Tibial artery (tissue), 4 donors: ENCODE results near the gene CMSS1.

Experiments
- DNase-seq, 2 donors: peaks; one replicate each; pipeline ENCODE4 v3.0.0-alpha.2; 2019
- H3K27ac ChIP-seq, 2 donors: fragments of 200-600 bp; sonication (generic) in 1 of 2; 1 replicate in 1 of 2; 2 replicates in 1 of 2; pipeline ENCODE4 v1.5.1; 2018 to 2019; ENCODE audit warnings: mild to moderate bottlenecking in 1 of 2
- H3K27me3 ChIP-seq, 2 donors: fragments of 200-600 bp; sonication (generic) in 1 of 2; one replicate each; pipeline versions ENCODE4 v1.5.1 to v1.6.0; 2016 to 2019
- H3K36me3 ChIP-seq, 3 donors: fragments of 200-600 bp; sonication (generic) in 2 of 3; one replicate each; pipeline ENCODE4 v1.5.1; 2016 to 2019; ENCODE audit warnings: mild to moderate bottlenecking in 2 of 3
- H3K4me1 ChIP-seq, 4 donors: fragments of 200-600 bp; sonication (generic) in 2 of 4; 1 replicate in 3 of 4; 2 replicates in 1 of 4; pipeline ENCODE4 v1.5.1; 2016 to 2019
- H3K4me3 ChIP-seq, 2 donors: fragments of 200-600 bp; sonication (generic) in 1 of 2; 1 replicate in 1 of 2; 2 replicates in 1 of 2; pipeline ENCODE4 v1.5.1; 2018 to 2019; ENCODE audit warnings: mild to moderate bottlenecking in 2 of 2
- H3K9me3 ChIP-seq, 3 donors: fragments of 200-600 bp; sonication (generic) in 1 of 3; one replicate each; pipeline ENCODE4 v1.5.1; 2016 to 2019
- CTCF ChIP-seq, 2 experiments: fragments of 200-600 bp in 1 of 2; fragments of 450-650 bp in 1 of 2; IDR thresholded peaks; one replicate each; pipeline ENCODE4 v1.5.1; 2017 to 2019; ENCODE audit warnings: antibody characterized with exemption in 2 of 2, mild to moderate bottlenecking in 1 of 2, moderate library complexity in 1 of 2
- intact Hi-C: fragments of 100-400 bp; cut with DNase I; formaldehyde crosslinking; loops from one replicate; pipeline ENCODE4 v1.15.0; 2023; ENCODE audit warnings: low total_unique reads

Gene CMSS1

GRCh38 chr3:100158918-100159330, 341.3 kb downstream of the CMSS1 start:
- Histone ChIP-seq H3K27me3 (no peaks in the 10 kb centered on the region), H3K9me3 (peaks cover 0 to 12% (median 0%) of the 10 kb centered on the region in 3 donors), H3K36me3 (peaks cover 0 to 8% (median 4%) of the 10 kb centered on the region in 3 donors), H3K27ac (peak overlapping the region; percentile 39 to 76), H3K4me1 (peaks cover 0 to 64% (median 44%) of the 10 kb centered on the region in 4 donors), H3K4me3 (no peak overlapping the region)
- intact Hi-C loops: loop anchor here (10.0 kb wide), 1 partner anchor 54 kb away; no protein-coding TSS in a partner anchor
- no peak for TF ChIP-seq CTCF (IDR thresholded peaks at IDR 0.05)
- no peak for DNase-seq

- H3K36me3 ChIP-seq: peaks cover 0 to 8% (median 4%) of the 10 kb centered on the region in 3 donors
- peaks cover 0 to 70% (median 50%) of the 10 kb centered on the region in 4 donors for H3K4me1 ChIP-seq
- no peaks in the 10 kb centered on the region for H3K27me3 ChIP-seq
- intact Hi-C loops: loop anchor here (10.0 kb wide), 2 partner anchors 55 to 315 kb away; no protein-coding TSS in a partner anchor
- peak overlapping the region; percentile 39 to 76 for H3K27ac ChIP-seq
- DNase-seq: no peak
- TF ChIP-seq CTCF (IDR thresholded peaks at IDR 0.05): no peak
- H3K4me3 ChIP-seq: no peak overlapping the region
- H3K9me3 ChIP-seq: peaks cover 0 to 12% (median 0%) of the 10 kb centered on the region in 3 donors
Observed at GRCh38 chr3:100159331-100160153, 341.9 kb downstream of the CMSS1 start.

- H3K36me3 ChIP-seq: peaks cover 0 to 4% (median under 1%) of the 10 kb centered on the region in 3 donors
- no peak for TF ChIP-seq CTCF (IDR thresholded peaks at IDR 0.05)
- DNase-seq: no peak
- peaks cover 0 to 80% (median 58%) of the 10 kb centered on the region in 4 donors for H3K4me1 ChIP-seq
- intact Hi-C loops: loop anchor here (10.0 kb wide), 1 partner anchor 316 kb away; no protein-coding TSS in a partner anchor
- H3K27me3 ChIP-seq: no peaks in the 10 kb centered on the region
- peak overlapping the region; percentile 39 to 76 for H3K27ac ChIP-seq
- no peak overlapping the region for H3K4me3 ChIP-seq
- peaks cover 0 to 4% (median 0%) of the 10 kb centered on the region in 3 donors for H3K9me3 ChIP-seq
Observed at GRCh38 chr3:100160521-100160920, 342.9 kb downstream of the CMSS1 start.

GRCh38 chr3:100163787-100164186, 346.1 kb downstream of the CMSS1 start:
- TF ChIP-seq CTCF (IDR thresholded peaks at IDR 0.05): no peak
- intact Hi-C loops: loop anchor here (10.0 kb wide), 1 partner anchor 319 kb away; no protein-coding TSS in a partner anchor
- no peak for DNase-seq
- Histone ChIP-seq H3K4me3 (no peak overlapping the region), H3K36me3 (no peaks in the 10 kb centered on the region), H3K27me3 (no peaks in the 10 kb centered on the region), H3K4me1 (peaks cover 0 to 89% (median 55%) of the 10 kb centered on the region in 4 donors), H3K9me3 (no peaks in the 10 kb centered on the region), H3K27ac (peak overlapping the region; percentile 75 to 76)

GRCh38 chr3:100164743-100165142, 347.1 kb downstream of the CMSS1 start:
- no peaks in the 10 kb centered on the region for H3K36me3 ChIP-seq
- intact Hi-C loops: loop anchor here (10.0 kb wide), 1 partner anchor 320 kb away; no protein-coding TSS in a partner anchor
- H3K9me3 ChIP-seq: no peaks in the 10 kb centered on the region

More at GRCh38 chr3:100164743-100165142, 347.1 kb downstream of the CMSS1 start:
- no peak for TF ChIP-seq CTCF (IDR thresholded peaks at IDR 0.05)
- H3K27me3 ChIP-seq: no peaks in the 10 kb centered on the region
- H3K27ac ChIP-seq: peak overlapping the region; percentile 75 to 76
- no peak for DNase-seq
- H3K4me3 ChIP-seq: no peak overlapping the region
- peaks cover 0 to 89% (median 48%) of the 10 kb centered on the region in 4 donors for H3K4me1 ChIP-seq
